ENCODE data around the gene TMEM170B. TPM values are rescaled to one million over a fixed set of nuclear protein-coding genes. Genes with fewer than 3 reads are reported as not detected.

Gene TMEM170B
- total RNA-seq, 1 experiment from 2014 or later, result 1.0 TPM

- ATAC-seq (no peak), DNase-seq (ENCODE audit: low read depth, low spot score) (no peak)
- Histone ChIP-seq H3K9me2 (ENCODE audit: insufficient read depth) (no peaks in the 10 kb centered on the region), H3K9me3 (ENCODE audit: control insufficient read depth in 1 of 2, insufficient read depth in 1 of 2, low read depth in 1 of 2, low read length in 2 of 2) (no peaks in the 10 kb centered on the region), H3K36me3 (ENCODE audit: control insufficient read depth in 1 of 2, insufficient read depth in 2 of 2, low read length in 2 of 2) (no peaks in the 10 kb centered on the region), H3K27me3 (ENCODE audit: insufficient read depth, low read length) (no peaks in the 10 kb centered on the region), H3K79me2 (ENCODE audit: insufficient read depth, low read length) (no peaks in the 10 kb centered on the region), H4K20me1 (ENCODE audit: insufficient read depth) (no peaks in the 10 kb centered on the region), H3K4me3 (replicated peaks in 1 of 2; ENCODE audit: low read depth in 1 of 2, low read length in 2 of 2) (no peak overlapping the region), H3K4me1 (ENCODE audit: control insufficient read depth in 1 of 2, insufficient read depth in 2 of 2, low read length in 2 of 2) (peaks cover 7 to 13% of the 10 kb centered on the region in 2 experiments), H3K4me2 (ENCODE audit: low read length) (no peak overlapping the region), H2AFZ (ENCODE audit: low read depth, low read length, poor library complexity, severe bottlenecking) (no peak overlapping the region), H3K9ac (ENCODE audit: low read length) (no peak overlapping the region), H3K27ac (ENCODE audit: low read depth, low read length) (no peak overlapping the region)
- ChIA-PET CTCF (no interaction called here), RAD21 (ENCODE audit: low non-redundant PET in 1 of 2, low total read pairs in 2 of 2, uncharacterized antibody in 2 of 2, unreplicated experiment in 2 of 2) (no interaction called here), POLR2A (no interaction called here)
- BruUV-seq (replicated peaks), result no TSS peak
- intact Hi-C loops (cut with micrococcal nuclease), result no loop called here
- TF ChIP-seq ZBTB33 (IDR thresholded peaks at IDR 0.05; ENCODE audit: extremely low read depth, insufficient replicate concordance, low read length) (no peak), EZH2phosphoT487 (IDR thresholded peaks at IDR 0.05; ENCODE audit: borderline replicate concordance) (no peak), RAD21 (IDR thresholded peaks at IDR 0.05; ENCODE audit: low read depth) (no peak), YY1 (IDR thresholded peaks at IDR 0.05; ENCODE audit: extremely low read depth, insufficient replicate concordance, low read depth, low read length) (no peak), CEBPB (IDR thresholded peaks at IDR 0.05; ENCODE audit: low read depth) (no peak), POLR2A (IDR thresholded peaks at IDR 0.05; ENCODE audit: borderline replicate concordance, extremely low read depth, insufficient read depth, insufficient read length) (no peak), EGR1 (IDR thresholded peaks at IDR 0.05; ENCODE audit: low read depth) (no peak), TCF7L2 (IDR thresholded peaks at IDR 0.05; ENCODE audit: borderline replicate concordance, extremely low read depth, insufficient read depth, insufficient read length) (no peak), FOSL1 (IDR thresholded peaks at IDR 0.05; ENCODE audit: low read depth) (no peak), ZNF274 (IDR thresholded peaks at IDR 0.05; ENCODE audit: low read depth, low read length) (no peak), SRF (IDR thresholded peaks at IDR 0.05; ENCODE audit: low read depth) (no peak), ZFX (IDR thresholded peaks at IDR 0.05) (no peak), SP1 (IDR thresholded peaks at IDR 0.05; ENCODE audit: low read depth) (no peak), POLR2AphosphoS5 (IDR thresholded peaks at IDR 0.05; ENCODE audit: low read depth, low read length) (no peak), MAX (IDR thresholded peaks at IDR 0.05) (no peak), CTCF (IDR thresholded peaks at IDR 0.05 in 2 of 3, conservative IDR thresholded peaks at IDR 0.05 in 1 of 3; ENCODE audit: borderline replicate concordance in 1 of 3, insufficient read depth in 1 of 3, low read depth in 2 of 3, low read length in 2 of 3) (no peak), ELF1 (IDR thresholded peaks at IDR 0.05; ENCODE audit: borderline replicate concordance, low read depth) (no peak), SIN3A (IDR thresholded peaks at IDR 0.05; ENCODE audit: low read depth) (no peak)
Measured at GRCh38 chr6:11631539-11631938, 94.0 kb downstream of the TMEM170B start.

All from HCT116 (cell line).